GM12878 (cell line): ENCODE results near the gene ARL16. TPM values are rescaled to one million over a fixed set of nuclear protein-coding genes. Genes with fewer than 3 reads are reported as not detected.

Experiments used
- ATAC-seq: fragments of 200-7000 bp; cut with Tn5 transposase; 3 replicates; pipeline ENCODE4 v1.9.1; 2020; ENCODE audit warnings: mild to moderate bottlenecking, moderate library complexity
- BruUV-seq: library from RNA; stranded (reverse); fragments of 400-500 nt; replicated peaks from 2 replicates; lab custom pipeline; 2021; lab: Mats Ljungman, UMichigan
- CTCF ChIA-PET: fragments of 300-600 bp; sonication (Branson Sonifier 250); formaldehyde crosslinking; extraction: SDS; loops from one replicate; lab custom pipeline; 2021; ENCODE audit warnings: inconsistent platforms; lab: Yijun Ruan, JAX
- POLR2A ChIA-PET: fragments of 350-600 bp; formaldehyde crosslinking; extraction: SDS; loops from one replicate; lab custom pipeline; 2021; ENCODE audit warnings: inconsistent platforms; lab: Charles Lee
- RAD21 ChIA-PET: fragments of 300-600 bp; sonication (Branson Sonifier 250); formaldehyde crosslinking; loops from one replicate; lab custom pipeline; 2023; ENCODE audit warnings: antibody characterized with exemption; ENCODE audit not compliant: unreplicated experiment; lab: Charles Lee
- SMC1A ChIA-PET: fragments of 300-600 bp; sonication (Branson Sonifier 250); formaldehyde crosslinking; loops from one replicate; lab custom pipeline; 2023; ENCODE audit not compliant: unreplicated experiment, uncharacterized antibody; lab: Charles Lee
- DNase-seq: peaks from one replicate; pipeline ENCODE4 v3.0.0-alpha.2; 2011; ENCODE audit warnings: low read depth, low spot score
- FAIRE-seq: peaks from 3 replicates; lab custom pipeline; 2011; peaks lifted over from hg19 to GRCh38; lab: Jason Lieb, UNC
- H2AFZ ChIP-seq: 2 replicates; pipeline ENCODE4 v1.6.0; 2011; ENCODE audit warnings: low read depth, low read length, control low read depth; ENCODE audit not compliant: control insufficient read depth
- H3K27ac ChIP-seq: 2 replicates; pipeline ENCODE4 v1.5.1; 2011; ENCODE audit warnings: control low read depth; ENCODE audit not compliant: control insufficient read depth, insufficient read depth
- H3K27me3 ChIP-seq, 2 experiments: replicated peaks in 1 of 2; 2 replicates each; pipeline versions ENCODE4 v1.6.0 to v1.6.1; 2011; ENCODE audit warnings: low read length in 1 of 2; ENCODE audit not compliant: control insufficient read depth in 2 of 2, insufficient read depth in 2 of 2
- H3K36me3 ChIP-seq, 2 experiments: 2 replicates each; pipeline ENCODE4 v1.5.1; 2011; ENCODE audit warnings: low read length in 1 of 2; ENCODE audit not compliant: control insufficient read depth in 2 of 2, insufficient read depth in 2 of 2
- H3K4me1 ChIP-seq: 2 replicates; pipeline ENCODE4 v1.6.1; 2011; ENCODE audit warnings: mild to moderate bottlenecking, low read length, moderate library complexity, mixed read lengths; ENCODE audit not compliant: control insufficient read depth, insufficient read depth
- H3K4me2 ChIP-seq: 2 replicates; pipeline ENCODE4 v1.6.0; 2011; ENCODE audit warnings: control low read depth; ENCODE audit not compliant: control insufficient read depth, insufficient read depth
- H3K4me3 ChIP-seq: fragments of 200-600 bp; sonication (generic); 2 replicates; pipeline ENCODE4 v1.5.1; 2016
- H3K79me2 ChIP-seq: 2 replicates; pipeline ENCODE4 v1.6.0; 2011; ENCODE audit warnings: low read length; ENCODE audit not compliant: control insufficient read depth, insufficient read depth
- H3K9ac ChIP-seq: 2 replicates; pipeline ENCODE4 v1.8.0; 2011; ENCODE audit warnings: low read length, control low read depth, mixed read lengths; ENCODE audit not compliant: control insufficient read depth, insufficient read depth
- H3K9me3 ChIP-seq: replicated peaks from 3 replicates; pipeline ENCODE4 v1.5.1; 2011; ENCODE audit warnings: mild to moderate bottlenecking, low read length; ENCODE audit not compliant: control insufficient read depth, insufficient read depth
- H4K20me1 ChIP-seq: 2 replicates; pipeline ENCODE4 v1.6.0; 2011; ENCODE audit not compliant: control insufficient read depth, insufficient read depth
- CEBPB ChIP-seq, 2 experiments: fragments of 150-350 bp in 1 of 2; IDR thresholded peaks; 2 replicates each; pipeline ENCODE4 v1.6.1; 2012 to 2014; ENCODE audit warnings: low read depth in 2 of 2, low read length in 2 of 2, borderline replicate concordance in 1 of 2, inconsistent platforms in 1 of 2
- KDM1A ChIP-seq: fragments of 200-600 bp; sonication (generic); IDR thresholded peaks from 2 replicates; pipeline ENCODE4 v1.6.1; 2016; ENCODE audit warnings: borderline replicate concordance
- NRF1 ChIP-seq: conservative IDR thresholded peaks from 2 replicates; pipeline ENCODE4 v1.6.1; 2011; ENCODE audit warnings: mild to moderate bottlenecking, low read depth, low read length, improper control_type of control experiment
- SREBF1 ChIP-seq: IDR thresholded peaks from 2 replicates; pipeline ENCODE4 v1.6.1; 2012; ENCODE audit warnings: mild to moderate bottlenecking, low read length
- WGBS: methylation state at CpG from one replicate; pipeline ENCODE4 v1.1.6; 2016; ENCODE audit warnings: low lambda C conversion rate; ENCODE audit not compliant: insufficient replicate concordance, insufficient coverage; ENCODE audit errors: missing lambda C conversion rate; 5-methylcytosine and 5-hydroxymethylcytosine counted together
- in situ Hi-C: fragments of 300-500 bp; cut with MboI; formaldehyde crosslinking; loops from 9 replicates; pipeline ENCODE4 v1.14.3; 2018; ENCODE audit warnings: mixed read lengths
- intact Hi-C: fragments of 100-400 bp; cut with micrococcal nuclease; formaldehyde crosslinking; loops from one replicate; pipeline ENCODE4 v1.14.2; 2022; ENCODE audit not compliant: unreplicated experiment
- polyA plus RNA-seq, 11 experiments: library from polyadenylated mRNA; depleted of rRNA in 4 of 11; unstranded in 6 of 11; stranded (reverse) in 5 of 11; fragments of >200 nt; fragmentation: Nextera tagmentation in 4 of 11; fragmentation: Illumina TruSeq in 1 of 11; extraction: Ambion mirVana in 4 of 11; extraction: Trizol in 1 of 11; gene quantifications; 1 replicate in 1 of 11; 2 replicates in 10 of 11; pipeline versions ENCODE4 v1.2.1 to v1.2.3, GENCODE V29; 2011 to 2016; ENCODE audit warnings: inconsistent platforms in 2 of 11, missing spikeins in 2 of 11, low read depth in 1 of 11
- total RNA-seq, 4 experiments: library from RNA; depleted of rRNA in 3 of 4; stranded (reverse); fragments of >200 nt in 3 of 4; fragmentation: Illumina TruSeq in 1 of 4; extraction: Trizol in 1 of 4; gene quantifications; 2 replicates each; pipeline versions ENCODE4 v1.2.1 to v1.2.3, GENCODE V29; 2013 to 2021

Gene ARL16
- total and polyA plus RNA-seq, 10 of the 15 experiments (the other 5 are each of a cell fraction or from before 2014, with no cell fraction given), result 4.7 to 47.6 (median 30.9) TPM

- POLR2A ChIA-PET, result interaction anchor here (0.5 kb wide), 1 partner anchor 246 kb away, joined by 3 read pairs; no protein-coding TSS in a partner anchor
- intact Hi-C loops, result no loop called here
- ATAC-seq (no peak; the same call in 1 of the 3 replicates), FAIRE-seq (no peak), DNase-seq (no peak)
- H3K4me1 ChIP-seq, result no peaks in the 10 kb centered on the region
- H3K4me3 ChIP-seq, result no peak overlapping the region
- in situ Hi-C loops, result no loop called here
- RAD21 ChIA-PET, result no interaction called here
- TF ChIP-seq CEBPB (IDR thresholded peaks at IDR 0.05; ENCODE audit: borderline replicate concordance in 1 of 2, low read depth in 2 of 2, low read length in 2 of 2) (no peak), NRF1 (no peak), SREBF1 (no peak), KDM1A (no peak)
- CTCF ChIA-PET, result no interaction called here
- peaks cover 6% of the 10 kb centered on the region; the same call in 2 of the 3 replicates for H3K9me3 ChIP-seq
- H3K27ac ChIP-seq, result no peak overlapping the region
- BruUV-seq, result no TSS peak
- no peak overlapping the region for H3K4me2 ChIP-seq
- H4K20me1 ChIP-seq, result no peaks in the 10 kb centered on the region
- H2AFZ ChIP-seq, result no peak overlapping the region
- SMC1A ChIA-PET, result no interaction called here
- H3K27me3 ChIP-seq, result no peaks in the 10 kb centered on the region; a peak in 2 of 4 replicates
- no peaks in the 10 kb centered on the region for H3K79me2 ChIP-seq
- no peaks in the 10 kb centered on the region for H3K36me3 ChIP-seq
- WGBS, result 41% methylated on average over 12 of the region's 12 CpGs
- H3K9ac ChIP-seq, result no peak overlapping the region
Measured at GRCh38 chr17:81646869-81647600, 36.6 kb downstream of the ARL16 start.
